Keratinocyte (primary cell): ENCODE results near the gene IFITM10. TPM values are rescaled to one million over a fixed set of nuclear protein-coding genes. Genes with fewer than 3 reads are reported as not detected.
"Not testable (repeated sequence)": the region's sequence is repeated elsewhere in the genome, so short reads cannot be mapped to it uniquely, and the experiment has no call there.

Source experiments
- DNase-seq: peaks from one replicate; pipeline ENCODE4 v3.0.0-alpha.2; 2011; ENCODE audit warnings: low read depth, missing footprints, low spot score
- FAIRE-seq: peaks from 2 replicates; lab custom pipeline; 2011; peaks lifted over from hg19 to GRCh38; lab: Jason Lieb, UNC
- H2AFZ ChIP-seq: 2 replicates; pipeline ENCODE4 v1.6.0; 2012; ENCODE audit warnings: low read length, control low read depth, inconsistent platforms; ENCODE audit not compliant: control insufficient read depth
- H3K27ac ChIP-seq: 2 replicates; pipeline ENCODE4 v1.5.1; 2011; ENCODE audit warnings: low read length; ENCODE audit not compliant: control insufficient read depth, insufficient read depth
- H3K27me3 ChIP-seq: 3 replicates; pipeline ENCODE4 v1.6.0; 2011; ENCODE audit warnings: low read length; ENCODE audit not compliant: control insufficient read depth, insufficient read depth; ENCODE audit errors: extremely low read depth
- H3K36me3 ChIP-seq, 2 experiments: 2 replicates in 1 of 2; 3 replicates in 1 of 2; pipeline ENCODE4 v1.5.1; 2011; ENCODE audit warnings: low read length in 2 of 2, mild to moderate bottlenecking in 1 of 2; ENCODE audit not compliant: control insufficient read depth in 2 of 2, insufficient read depth in 2 of 2; ENCODE audit errors: extremely low read depth in 1 of 2
- H3K4me1 ChIP-seq: 3 replicates; pipeline ENCODE4 v1.5.1; 2011; ENCODE audit warnings: low read length; ENCODE audit not compliant: control insufficient read depth, insufficient read depth; ENCODE audit errors: extremely low read depth
- H3K4me2 ChIP-seq: 3 replicates; pipeline ENCODE4 v1.6.0; 2011; ENCODE audit warnings: low read depth, low read length; ENCODE audit not compliant: control insufficient read depth, insufficient read depth; ENCODE audit errors: extremely low read depth
- H3K4me3 ChIP-seq, 3 experiments: fragments of 200-600 bp in 1 of 3; sonication (generic) in 1 of 3; 2 replicates in 2 of 3; 3 replicates in 1 of 3; pipeline ENCODE4 v1.5.1; 2011 to 2016; ENCODE audit warnings: low read length in 3 of 3, mild to moderate bottlenecking in 3 of 3, control low read depth in 2 of 3, inconsistent platforms in 1 of 3, low read depth in 1 of 3, mixed read lengths in 1 of 3, mixed run types in 1 of 3, moderate library complexity in 1 of 3; ENCODE audit not compliant: control insufficient read depth in 2 of 3, insufficient read depth in 2 of 3; ENCODE audit errors: extremely low read depth in 1 of 3
- H3K79me2 ChIP-seq: 2 replicates; pipeline ENCODE4 v1.6.0; 2012; ENCODE audit warnings: low read length; ENCODE audit not compliant: control insufficient read depth, insufficient read depth
- H3K9ac ChIP-seq: 3 replicates; pipeline ENCODE4 v1.6.0; 2011; ENCODE audit warnings: low read length; ENCODE audit not compliant: control insufficient read depth, insufficient read depth; ENCODE audit errors: extremely low read depth
- H3K9me1 ChIP-seq: 3 replicates; pipeline ENCODE4 v1.6.0; 2011; ENCODE audit warnings: low read length; ENCODE audit not compliant: control insufficient read depth, insufficient read depth; ENCODE audit errors: extremely low read depth
- H3K9me3 ChIP-seq: 2 replicates; pipeline ENCODE4 v1.5.1; 2012; ENCODE audit warnings: low read depth, low read length; ENCODE audit not compliant: control insufficient read depth
- H4K20me1 ChIP-seq: 3 replicates; pipeline ENCODE4 v1.6.0; 2011; ENCODE audit warnings: low read length; ENCODE audit not compliant: control insufficient read depth, insufficient read depth; ENCODE audit errors: extremely low read depth
- dilution Hi-C: fragments of 300-500 bp; cut with MboI; formaldehyde crosslinking; loops from one replicate; pipeline ENCODE4 v1.7.0; 2020; ENCODE audit warnings: low sequenced_read_pairs; ENCODE audit not compliant: extremely low pct_ligation_motif_present
- polyA plus RNA-seq, 5 experiments: library from polyadenylated mRNA; depleted of rRNA in 3 of 5; stranded (reverse) in 3 of 5; stranded (forward) in 1 of 5; unstranded in 1 of 5; fragments of >200 nt; gene quantifications; 1 replicate in 1 of 5; 2 replicates in 3 of 5; 3 replicates in 1 of 5; pipeline versions ENCODE4 v1.2.1 to v1.2.3, GENCODE V29; 2011 to 2012; ENCODE audit warnings: missing spikeins in 2 of 5, low read depth in 1 of 5, low replicate concordance in 1 of 5

Gene IFITM10
- polyA plus RNA-seq, 1 donor (not counting 4 experiments of a cell fraction or from before 2014, with no cell fraction given): 0.14 TPM

DNA sequence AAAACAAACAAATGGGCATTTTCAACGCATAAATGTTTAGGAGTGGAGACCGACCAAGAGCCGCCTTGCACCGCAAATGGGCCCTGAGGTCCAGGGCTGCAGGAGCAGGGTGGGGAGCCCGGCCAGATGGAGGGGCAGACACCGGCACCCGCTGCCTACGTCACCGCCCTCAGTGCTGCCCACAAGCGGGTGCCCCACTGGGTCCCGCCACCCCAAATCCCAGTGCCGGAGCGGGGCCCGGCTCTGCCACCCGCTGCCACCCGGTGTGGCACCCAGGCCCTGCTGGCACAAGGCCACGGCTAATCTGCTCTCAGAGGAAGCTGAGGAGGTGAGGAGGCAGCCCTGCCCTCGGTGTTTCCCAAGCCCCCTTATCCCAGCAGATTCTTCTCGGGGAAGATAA lies 67.2 kb downstream of the IFITM10 start:
- H3K27ac ChIP-seq, H2AFZ ChIP-seq, H3K79me2 ChIP-seq, DNase-seq, H4K20me1 ChIP-seq, H3K9ac ChIP-seq, FAIRE-seq, dilution Hi-C loops, H3K4me3 ChIP-seq, H3K9me3 ChIP-seq, H3K27me3 ChIP-seq, H3K9me1 ChIP-seq, H3K4me1 ChIP-seq, H3K4me2 ChIP-seq, H3K36me3 ChIP-seq: not testable (repeated sequence)

Other genes with a start within 250 kb of the IFITM10 start
- gene DUSP8, start 178.3 kb downstream of the IFITM10 start, polyA plus RNA-seq: 0.58 to 1.7 TPM (median 1.3 TPM) in 3 replicates
- not detected in 3 replicates for gene KRTAP5-1, start 165.3 kb downstream of the IFITM10 start, polyA plus RNA-seq
- not detected in 3 replicates for gene KRTAP5-2, start 152.3 kb downstream of the IFITM10 start, polyA plus RNA-seq
- not detected in 3 replicates for gene KRTAP5-3, start 142.1 kb downstream of the IFITM10 start, polyA plus RNA-seq
- gene KRTAP5-4, start 128.5 kb downstream of the IFITM10 start, polyA plus RNA-seq: not detected in 3 replicates
- not detected in 3 replicates for gene KRTAP5-5, start 120.8 kb downstream of the IFITM10 start, polyA plus RNA-seq
- gene KRTAP5-6, start 53.4 kb downstream of the IFITM10 start, polyA plus RNA-seq: not detected in 3 replicates
- 152 to 353 TPM (median 215 TPM) in 3 replicates for gene CTSD, start 13.3 kb upstream of the IFITM10 start, polyA plus RNA-seq
- gene SYT8, start 84.4 kb upstream of the IFITM10 start, polyA plus RNA-seq: 19.3 to 26.4 TPM (median 22.3 TPM) in 3 replicates
- gene TNNI2, start 88.4 kb upstream of the IFITM10 start, polyA plus RNA-seq: 7.5 to 10.7 TPM (median 9.4 TPM) in 3 replicates
- gene LSP1, start 102.5 kb upstream of the IFITM10 start, polyA plus RNA-seq: 0.94 to 1.5 TPM (median 0.95 TPM) in 3 replicates
- not detected in 3 replicates for gene PRR33, start 141.3 kb upstream of the IFITM10 start, polyA plus RNA-seq
- gene TNNT3, start 169.1 kb upstream of the IFITM10 start, polyA plus RNA-seq: 0.09 TPM in 1 of 3 replicates, not detected in the others
- gene MRPL23, start 196.7 kb upstream of the IFITM10 start, polyA plus RNA-seq: 56.4 to 84.2 TPM (median 68.2 TPM) in 3 replicates
- 1.9 to 26.9 TPM (median 15.6 TPM) in 3 replicates for gene H19, start 247.2 kb upstream of the IFITM10 start, polyA plus RNA-seq